ENCODE measurements around the gene KATNA1.

DNA sequence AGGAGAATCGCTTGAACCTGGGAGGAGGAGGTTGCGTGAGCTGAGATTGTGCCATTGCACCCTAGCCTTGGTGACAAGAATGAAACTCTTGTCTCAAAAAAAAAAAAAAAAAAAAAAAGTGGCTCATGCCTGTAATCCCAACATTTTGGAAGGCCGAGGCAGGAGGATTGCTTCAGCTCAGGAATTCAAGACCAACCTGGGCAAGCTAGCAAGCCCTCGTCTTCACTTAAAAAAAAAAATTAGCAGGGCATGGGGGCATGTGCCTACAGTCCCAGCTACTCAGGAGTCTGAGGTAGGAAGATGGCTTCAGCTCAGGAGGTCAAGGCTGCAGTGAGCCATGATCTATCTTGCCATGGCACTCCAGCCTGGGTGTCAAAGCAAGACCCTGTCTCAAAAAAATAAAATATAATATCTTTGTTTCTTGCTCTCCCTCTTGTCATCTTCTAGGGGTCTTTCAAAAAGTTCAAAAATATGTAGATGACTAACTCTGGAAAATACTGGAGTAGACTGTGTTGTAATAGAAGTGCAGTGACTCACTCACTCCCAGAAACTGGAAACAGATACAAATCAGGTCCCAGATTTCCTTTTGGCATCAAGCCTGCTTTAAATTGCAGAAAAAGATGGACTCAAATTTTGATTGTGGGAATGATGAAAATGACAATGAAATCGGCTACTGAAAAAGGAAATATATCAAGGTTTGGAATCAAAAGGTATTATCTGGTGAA lies 85.1 kb downstream of the KATNA1 start:
- no peak for TF ChIP-seq CTCF (IDR thresholded peaks at IDR 0.05; ENCODE audit: low read depth, low read length)
- TF ChIP-seq EZH2phosphoT487 (IDR thresholded peaks at IDR 0.05; ENCODE audit: low read depth), result no peak

All from OCI-LY3 (cell line).